Astrocyte of the cerebellum (primary cell): ENCODE results near the gene KLHL35.

Experiments used
- DNase-seq: peaks from one replicate; pipeline ENCODE4 v3.0.0-alpha.2; 2011; ENCODE audit warnings: low read depth
- H3K4me3 ChIP-seq: 2 replicates; pipeline ENCODE4 v1.5.1; 2011; ENCODE audit warnings: mild to moderate bottlenecking, low read depth, low read length, moderate library complexity
- in situ Hi-C: cut with HindIII; loops from 2 replicates; pipeline ENCODE4 v1.10.0; 2017; ENCODE audit warnings: low sequenced_read_pairs
- TF ChIP-seq, protein P1 (sequence below): IDR thresholded peaks from 2 replicates; pipeline ENCODE4 v1.5.1; 2012; ENCODE audit warnings: low read length, low read depth, moderate library complexity, mild to moderate bottlenecking; ENCODE audit errors: missing control alignments

Gene KLHL35

DNA sequence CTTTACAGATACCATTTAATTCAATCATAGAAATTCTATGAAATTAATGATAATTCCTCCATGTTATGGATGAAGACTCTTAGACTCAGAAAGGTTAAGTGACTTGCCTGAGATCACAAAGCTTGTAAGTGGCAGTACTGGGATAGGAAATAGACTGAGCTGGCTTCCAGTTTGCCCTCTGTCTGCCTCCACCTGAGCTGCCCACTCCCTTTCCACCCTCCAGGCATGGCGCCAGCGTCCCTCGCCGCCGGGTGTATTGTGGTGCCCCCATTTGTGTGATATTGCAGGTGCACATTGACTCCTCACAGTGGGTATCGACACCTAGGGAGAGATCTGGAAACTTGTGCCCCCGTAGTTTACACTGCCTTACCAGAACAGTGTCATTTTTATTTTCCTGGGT is 43.1 kb downstream of the KLHL35 start:
- TF ChIP-seq, protein P1, sequence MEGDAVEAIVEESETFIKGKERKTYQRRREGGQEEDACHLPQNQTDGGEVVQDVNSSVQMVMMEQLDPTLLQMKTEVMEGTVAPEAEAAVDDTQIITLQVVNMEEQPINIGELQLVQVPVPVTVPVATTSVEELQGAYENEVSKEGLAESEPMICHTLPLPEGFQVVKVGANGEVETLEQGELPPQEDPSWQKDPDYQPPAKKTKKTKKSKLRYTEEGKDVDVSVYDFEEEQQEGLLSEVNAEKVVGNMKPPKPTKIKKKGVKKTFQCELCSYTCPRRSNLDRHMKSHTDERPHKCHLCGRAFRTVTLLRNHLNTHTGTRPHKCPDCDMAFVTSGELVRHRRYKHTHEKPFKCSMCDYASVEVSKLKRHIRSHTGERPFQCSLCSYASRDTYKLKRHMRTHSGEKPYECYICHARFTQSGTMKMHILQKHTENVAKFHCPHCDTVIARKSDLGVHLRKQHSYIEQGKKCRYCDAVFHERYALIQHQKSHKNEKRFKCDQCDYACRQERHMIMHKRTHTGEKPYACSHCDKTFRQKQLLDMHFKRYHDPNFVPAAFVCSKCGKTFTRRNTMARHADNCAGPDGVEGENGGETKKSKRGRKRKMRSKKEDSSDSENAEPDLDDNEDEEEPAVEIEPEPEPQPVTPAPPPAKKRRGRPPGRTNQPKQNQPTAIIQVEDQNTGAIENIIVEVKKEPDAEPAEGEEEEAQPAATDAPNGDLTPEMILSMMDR = no peak
- no peak for DNase-seq
- H3K4me3 ChIP-seq = no peak overlapping the region
- in situ Hi-C loops = no loop called here

DNA sequence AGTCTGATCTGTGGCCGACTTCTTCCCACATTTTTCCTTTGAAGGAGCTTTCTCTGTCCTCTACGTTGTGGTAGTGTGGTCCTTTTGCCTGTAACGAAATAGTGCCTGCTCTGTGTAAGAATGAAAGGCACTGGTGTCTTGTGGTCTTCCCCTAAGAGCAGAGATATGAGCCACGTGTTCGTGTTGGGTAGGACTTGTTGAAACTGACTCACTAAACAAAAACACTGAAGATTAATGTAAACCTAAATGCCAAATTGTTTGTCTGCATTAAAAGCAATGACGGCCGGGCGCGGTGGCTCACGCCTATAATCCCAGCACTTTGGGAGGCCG is 43.8 kb downstream of the KLHL35 start:
- TF ChIP-seq, protein P1 = no peak
- H3K4me3 ChIP-seq = no peak overlapping the region
- in situ Hi-C loops = no loop called here
- DNase-seq = no peak

DNA sequence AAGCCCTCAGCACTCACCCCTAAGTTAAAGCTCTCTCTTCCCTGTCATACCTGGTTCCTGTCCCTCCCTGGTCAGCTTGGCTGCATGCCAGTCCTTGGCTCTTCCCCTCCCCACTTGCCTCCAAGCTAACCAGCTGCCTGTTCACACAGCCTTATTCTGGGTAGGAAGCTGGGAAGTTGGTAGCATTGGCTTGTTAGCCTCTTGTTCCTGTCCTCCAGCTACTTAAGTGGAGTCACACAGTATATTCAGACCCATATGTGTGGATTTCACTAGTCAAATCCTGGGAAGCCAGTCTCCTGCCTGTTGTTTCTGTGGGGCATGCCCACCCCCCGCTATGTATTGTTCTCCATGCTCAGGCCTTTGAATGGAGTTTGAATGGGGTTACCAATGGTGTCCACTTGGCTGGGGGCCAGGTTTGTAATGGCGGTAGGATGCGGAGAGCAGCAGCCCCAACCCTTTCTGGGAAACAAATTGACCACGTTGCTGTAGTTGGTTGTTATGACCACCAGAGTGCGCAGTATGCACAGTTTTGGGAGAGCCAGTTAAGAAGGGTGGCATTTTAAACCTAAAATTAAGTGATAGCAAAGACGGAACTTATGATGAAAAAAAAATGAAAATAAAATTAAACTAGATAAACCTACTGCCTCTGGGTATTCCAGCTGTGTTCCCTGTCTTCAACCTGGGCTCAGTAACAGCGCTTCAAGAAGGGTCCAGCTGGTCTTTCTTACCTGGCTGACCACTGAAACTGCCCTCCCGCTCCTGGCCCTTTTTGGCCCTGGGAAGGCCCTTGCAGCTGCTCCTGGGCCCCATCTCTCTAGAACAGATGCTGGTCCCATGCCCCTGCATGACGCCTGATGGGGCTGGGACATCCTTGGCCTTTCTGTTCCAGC is 44.4 kb downstream of the KLHL35 start:
- peak; percentile 60 for DNase-seq
- H3K4me3 ChIP-seq = no peak overlapping the region
- TF ChIP-seq, protein P1 = peak; percentile 82
- in situ Hi-C loops = no loop called here

GRCh38 chr11:75387736-75388294 is 45.2 kb downstream of the KLHL35 start:
- H3K4me3 ChIP-seq = no peak overlapping the region
- no peak for DNase-seq
- in situ Hi-C loops = no loop called here
- TF ChIP-seq, protein P1 = no peak

DNA sequence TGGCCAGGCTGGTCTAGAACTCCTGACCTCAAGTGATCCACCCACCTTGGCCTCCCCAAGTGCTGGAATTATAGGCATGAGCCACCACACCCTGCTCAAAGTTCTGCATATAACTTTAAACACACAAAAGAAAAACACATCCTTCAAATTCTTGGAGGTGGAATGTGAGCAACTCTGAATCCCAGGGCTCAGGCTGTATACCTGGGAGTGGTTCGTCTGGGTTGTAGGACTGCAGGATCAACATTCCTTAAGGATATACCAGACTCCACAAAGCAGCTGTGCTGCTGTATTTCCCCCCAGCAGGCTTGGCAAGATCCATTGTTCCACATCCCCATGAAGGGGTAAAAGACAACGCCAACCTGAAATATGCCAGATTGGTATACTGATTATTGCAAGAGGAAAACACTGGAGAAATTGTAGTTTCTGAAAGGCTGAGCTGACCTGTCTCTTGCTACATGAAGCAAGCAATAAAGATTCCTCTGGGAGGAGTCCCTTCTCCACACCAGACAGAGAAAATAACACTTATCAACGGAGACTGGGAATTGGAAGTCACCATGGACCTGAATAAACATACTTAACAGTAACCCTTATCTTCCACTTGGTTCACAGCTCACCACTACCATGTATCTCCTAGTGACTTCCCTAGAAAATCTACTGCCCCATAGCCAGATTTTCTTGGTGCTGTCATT is 45.9 kb downstream of the KLHL35 start:
- TF ChIP-seq, protein P1 = no peak
- in situ Hi-C loops = no loop called here
- no peak overlapping the region for H3K4me3 ChIP-seq

GRCh38 chr11:75384438-75385080 is 48.4 kb downstream of the KLHL35 start:
- peak; percentile 26 for DNase-seq
- in situ Hi-C loops = no loop called here
- no peak overlapping the region for H3K4me3 ChIP-seq
- TF ChIP-seq, protein P1 = peak; percentile 98

More for the DNA sequence above, 45.9 kb downstream of the KLHL35 start:
- no peak for DNase-seq
